Endothelial cell of umbilical vein (primary cell): Measurements from ENCODE around the gene SLC44A5. TPM values are rescaled to one million over a fixed set of nuclear protein-coding genes. Genes with fewer than 3 reads are reported as not detected.

Experiments
- BruUV-seq: library from RNA; stranded (reverse); fragments of 400-500 nt; replicated peaks from 2 replicates; lab custom pipeline; 2021; lab: Mats Ljungman, UMichigan
- CTCF ChIA-PET: fragments of 300-600, 350-600 bp; sonication (Branson Sonifier 250); formaldehyde crosslinking; loops from one replicate; lab custom pipeline; 2021; ENCODE audit warnings: antibody characterized with exemption, inconsistent platforms; lab: Charles Lee
- POLR2A ChIA-PET: fragments of 300-600, 350-600 bp; sonication (Branson Sonifier 250); formaldehyde crosslinking; loops from one replicate; lab custom pipeline; 2021; ENCODE audit warnings: antibody characterized with exemption, inconsistent platforms; lab: Charles Lee
- DNase-seq: peaks from one replicate; pipeline ENCODE4 v3.0.0-alpha.2; 2011; ENCODE audit warnings: low read depth, low spot score
- FAIRE-seq: peaks from 2 replicates; lab custom pipeline; 2011; peaks lifted over from hg19 to GRCh38; lab: Jason Lieb, UNC
- H2AFZ ChIP-seq: 2 replicates; pipeline ENCODE4 v1.6.0; 2012; ENCODE audit warnings: low read depth, low read length, control low read depth, inconsistent platforms
- H3K27ac ChIP-seq: 2 replicates; pipeline ENCODE4 v1.5.1; 2011; ENCODE audit warnings: low read depth, mild to moderate bottlenecking, control low read depth, low read length, moderate library complexity; ENCODE audit not compliant: insufficient read depth
- H3K27me3 ChIP-seq, 2 experiments: 2 replicates each; pipeline versions ENCODE4 v1.6.0 to v1.6.1; 2011; ENCODE audit warnings: low read length in 2 of 2, mixed read lengths in 1 of 2; ENCODE audit not compliant: control insufficient read depth in 2 of 2, insufficient read depth in 2 of 2
- H3K36me3 ChIP-seq, 2 experiments: 2 replicates in 1 of 2; 3 replicates in 1 of 2; pipeline ENCODE4 v1.5.1; 2011; ENCODE audit warnings: low read length in 2 of 2, mild to moderate bottlenecking in 1 of 2, moderate library complexity in 1 of 2; ENCODE audit not compliant: control insufficient read depth in 2 of 2, insufficient read depth in 2 of 2; ENCODE audit errors: extremely low read depth in 1 of 2
- H3K4me1 ChIP-seq: 3 replicates; pipeline ENCODE4 v1.5.1; 2011; ENCODE audit warnings: mild to moderate bottlenecking, low read length; ENCODE audit not compliant: control insufficient read depth, insufficient read depth; ENCODE audit errors: extremely low read depth
- H3K4me2 ChIP-seq: 2 replicates; pipeline ENCODE4 v1.6.1; 2011; ENCODE audit warnings: low read length, control low read depth, mixed read lengths; ENCODE audit not compliant: insufficient read depth
- H3K4me3 ChIP-seq, 3 experiments: fragments of 200-600 bp in 1 of 3; sonication (generic), shearing (Covaris generic) in 1 of 3; replicated peaks in 1 of 3; 2 replicates each; pipeline ENCODE4 v1.5.1; 2011 to 2016; ENCODE audit warnings: control low read depth in 3 of 3, low read length in 3 of 3, mild to moderate bottlenecking in 2 of 3, inconsistent platforms in 1 of 3, low read depth in 1 of 3, moderate library complexity in 1 of 3; ENCODE audit not compliant: insufficient read depth in 1 of 3
- H3K79me2 ChIP-seq: 2 replicates; pipeline ENCODE4 v1.6.0; 2012; ENCODE audit warnings: low read length, inconsistent platforms; ENCODE audit not compliant: control insufficient read depth, insufficient read depth
- H3K9ac ChIP-seq: replicated peaks from 2 replicates; pipeline ENCODE3; 2011; ENCODE audit warnings: low read length, control low read depth; ENCODE audit not compliant: insufficient read depth; ENCODE audit errors: extremely low read depth
- H3K9me1 ChIP-seq: replicated peaks from 3 replicates; pipeline ENCODE4 v1.6.0; 2011; ENCODE audit warnings: mild to moderate bottlenecking, low read length; ENCODE audit not compliant: control insufficient read depth, insufficient read depth; ENCODE audit errors: extremely low read depth
- H3K9me3 ChIP-seq: replicated peaks from 2 replicates; pipeline ENCODE4 v1.5.1; 2012; ENCODE audit warnings: low read length, inconsistent platforms; ENCODE audit not compliant: control insufficient read depth, insufficient read depth
- H4K20me1 ChIP-seq: replicated peaks from 2 replicates; pipeline ENCODE3; 2011; ENCODE audit warnings: mild to moderate bottlenecking, low read length; ENCODE audit not compliant: control insufficient read depth, insufficient read depth; ENCODE audit errors: extremely low read depth
- CTCF ChIP-seq, 2 donors: IDR thresholded peaks; 1 replicate in 1 of 2; 2 replicates in 1 of 2; pipeline ENCODE4 v1.5.1; 2011; ENCODE audit warnings: low read length in 2 of 2, mild to moderate bottlenecking in 2 of 2, moderate library complexity in 2 of 2, control low read depth in 1 of 2, inconsistent platforms in 1 of 2, low read depth in 1 of 2; ENCODE audit not compliant: insufficient read depth in 1 of 2; ENCODE audit errors: extremely low read depth in 1 of 2
- EZH2 ChIP-seq: IDR thresholded peaks from 2 replicates; pipeline ENCODE4 v1.6.1; 2012; ENCODE audit warnings: borderline replicate concordance, low read depth, mild to moderate bottlenecking, moderate library complexity, low read length, inconsistent platforms; ENCODE audit not compliant: severe bottlenecking
- FOS ChIP-seq: IDR thresholded peaks from 2 replicates; pipeline ENCODE4 v1.6.1; 2011; ENCODE audit warnings: mild to moderate bottlenecking, low read length, moderate library complexity, borderline replicate concordance; ENCODE audit not compliant: insufficient read depth
- GATA2 ChIP-seq: IDR thresholded peaks from 2 replicates; pipeline ENCODE4 v1.7.0; 2011; ENCODE audit warnings: low read depth, mild to moderate bottlenecking, moderate library complexity, mixed read lengths, low read length; ENCODE audit not compliant: insufficient read length, insufficient read depth
- JUN ChIP-seq: IDR thresholded peaks from 2 replicates; pipeline ENCODE4 v1.6.1; 2011; ENCODE audit warnings: borderline replicate concordance, low read depth; ENCODE audit not compliant: insufficient read length, insufficient read depth
- MAX ChIP-seq: IDR thresholded peaks from 2 replicates; pipeline ENCODE4 v1.6.1; 2011; ENCODE audit not compliant: insufficient read depth, insufficient read length
- MYC ChIP-seq: IDR thresholded peaks from one replicate; pipeline ENCODE4 v1.6.1; 2011; ENCODE audit warnings: mild to moderate bottlenecking, low read depth, low read length
- POLR2A ChIP-seq: IDR thresholded peaks from 2 replicates; pipeline ENCODE4 v1.6.1; 2012; ENCODE audit warnings: low read depth, mild to moderate bottlenecking, control low read depth, low read length
- POLR2AphosphoS5 ChIP-seq: IDR thresholded peaks from 2 replicates; pipeline ENCODE4 v1.6.1; 2012; ENCODE audit warnings: low read depth, mild to moderate bottlenecking, control low read depth, low read length, moderate library complexity; ENCODE audit not compliant: insufficient read depth
- dilution Hi-C: fragments of 300-500 bp; cut with MboI; formaldehyde crosslinking; loops from one replicate; pipeline ENCODE4 v1.15.0; 2019; ENCODE audit warnings: low sequenced_read_pairs; ENCODE audit not compliant: extremely low pct_ligation_motif_present
- intact Hi-C: fragments of 100-400 bp; cut with micrococcal nuclease; formaldehyde crosslinking; loops from one replicate; pipeline ENCODE4 v1.10.0; 2022
- polyA plus RNA-seq, 4 experiments: library from polyadenylated mRNA; depleted of rRNA in 3 of 4; stranded (reverse) in 3 of 4; unstranded in 1 of 4; fragments of >200 nt; gene quantifications; 2 replicates each; pipeline versions ENCODE4 v1.2.1 to v1.2.3, GENCODE V29; 2011 to 2012; ENCODE audit warnings: missing spikeins in 1 of 4
- total RNA-seq: library from RNA; stranded (reverse); gene quantifications from 2 replicates; pipeline ENCODE4 v1.2.3, GENCODE V29; 2021

SLC44A5 gene
- total and polyA plus RNA-seq, 2 donors (not counting 3 experiments of a cell fraction or from before 2014, with no cell fraction given) = 1.6 to 3.2 TPM

DNA sequence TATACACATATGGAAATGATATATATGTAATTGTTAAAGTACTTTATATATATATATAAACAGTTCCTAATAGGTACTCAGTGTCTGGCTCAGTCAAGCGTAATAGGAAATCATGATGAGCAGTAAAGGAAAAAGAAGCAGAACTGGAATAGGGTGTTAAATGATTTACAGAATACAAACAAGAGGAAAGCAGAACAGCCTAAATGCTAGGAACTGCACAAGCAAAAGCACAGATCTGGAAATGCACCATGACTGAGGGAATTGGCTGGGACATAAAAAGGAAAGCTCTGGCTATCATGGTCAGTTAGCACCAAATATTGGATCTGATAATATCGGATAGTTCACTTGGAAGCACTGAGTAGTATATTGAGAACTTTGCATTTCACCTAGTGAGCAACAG, 51.8 kb downstream of the SLC44A5 start:
- intact Hi-C loops = no loop called here
- no peak overlapping the region for H3K4me2 ChIP-seq
- peaks cover 5% of the 10 kb centered on the region for H3K4me1 ChIP-seq
- no peak overlapping the region for H3K4me3 ChIP-seq
- no peaks in the 10 kb centered on the region for H3K9me1 ChIP-seq
- no peak overlapping the region for H3K9ac ChIP-seq
- TF ChIP-seq FOS = no peak
- TF ChIP-seq GATA2 = no peak
- TF ChIP-seq MAX = no peak
- TF ChIP-seq POLR2A = no peak
- TF ChIP-seq POLR2AphosphoS5 = no peak
- no peak for TF ChIP-seq EZH2
- TF ChIP-seq JUN = no peak
- TF ChIP-seq MYC = no peak
- no peak for TF ChIP-seq CTCF (IDR thresholded peaks at IDR 0.05; ENCODE audit: extremely low read depth in 1 of 2, insufficient read depth in 1 of 2, low read depth in 1 of 2, low read length in 2 of 2)
- no peaks in the 10 kb centered on the region for H4K20me1 ChIP-seq
- BruUV-seq = no TSS peak
- no peaks in the 10 kb centered on the region for H3K36me3 ChIP-seq
- DNase-seq (no peak), FAIRE-seq (no peak)
- H2AFZ ChIP-seq = no peak overlapping the region
- H3K9me3 ChIP-seq = no peaks in the 10 kb centered on the region
- POLR2A ChIA-PET = no interaction called here
- no peak overlapping the region for H3K27ac ChIP-seq
- CTCF ChIA-PET = no interaction called here
- H3K79me2 ChIP-seq = no peaks in the 10 kb centered on the region
- dilution Hi-C loops = no loop called here
- H3K27me3 ChIP-seq = no peaks in the 10 kb centered on the region
